GM13977 (cell line): Measurements from ENCODE around the gene XKR8.

Source experiments
- DNase-seq: peaks from one replicate; pipeline ENCODE4 v3.0.0; 2012; ENCODE audit warnings: low spot score
- in situ Hi-C: fragments of 300-500 bp; cut with MboI; formaldehyde crosslinking; loops from one replicate; pipeline ENCODE4 v1.12.0; 2022; ENCODE audit warnings: low sequenced_read_pairs, low pct_unique_long_range_greater_than_20kb, mixed read lengths, inconsistent platforms; ENCODE audit not compliant: unreplicated experiment
- TF ChIP-seq, protein P1 (sequence below): IDR thresholded peaks from 2 replicates; pipeline ENCODE4 v1.5.1; 2012; ENCODE audit warnings: mild to moderate bottlenecking, control low read depth; ENCODE audit not compliant: insufficient read depth; ENCODE audit errors: extremely low read depth, missing control alignments

Gene XKR8

GRCh38 chr1:27931759-27932158, 28.0 kb upstream of the XKR8 start:
- in situ Hi-C loops, result no loop called here
- DNase-seq, result no peak

DNA sequence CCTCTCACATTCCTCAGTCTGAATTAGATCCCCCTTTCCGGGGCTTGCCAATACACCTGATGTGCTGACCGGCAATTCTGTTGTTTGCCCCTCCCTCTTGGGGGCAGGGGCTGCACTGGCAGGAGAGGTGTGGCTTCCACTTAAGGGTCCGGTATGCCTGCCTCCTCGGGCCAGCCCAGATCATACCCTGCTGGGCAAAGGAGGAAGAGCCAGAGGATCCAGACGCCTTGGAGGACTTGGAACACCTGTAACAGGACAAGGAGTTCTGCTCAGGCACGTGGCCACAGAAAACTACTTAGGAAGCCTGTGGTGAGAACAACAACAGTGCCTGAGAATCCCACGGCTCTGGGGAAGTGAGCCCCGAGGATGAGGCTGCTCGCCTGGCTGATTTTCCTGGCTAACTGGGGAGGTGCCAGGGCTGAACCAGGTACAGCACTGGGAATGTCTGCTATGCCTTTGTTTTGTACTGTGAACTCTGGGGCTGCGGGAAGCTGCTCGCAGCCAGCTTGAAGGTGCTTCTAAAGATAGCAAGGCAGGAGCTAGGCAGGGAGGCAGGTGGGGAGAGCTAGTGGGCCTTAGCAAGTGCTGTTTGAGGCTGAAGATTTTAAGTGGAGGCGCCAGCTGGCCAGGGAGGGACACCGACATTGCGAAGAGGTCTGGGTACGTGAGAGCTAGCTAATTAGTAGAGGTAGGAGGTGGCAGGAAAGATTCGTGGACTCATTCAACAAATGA, 24.8 kb upstream of the XKR8 start, which contains the start of gene SMPDL3B:
SMPDL3B (plus strand) TSS at position 183 of the 732 bp plus-strand sequence; CDS start at position 367, 184 bp downstream.
- in situ Hi-C loops, result no loop called here
- TF ChIP-seq, protein P1, sequence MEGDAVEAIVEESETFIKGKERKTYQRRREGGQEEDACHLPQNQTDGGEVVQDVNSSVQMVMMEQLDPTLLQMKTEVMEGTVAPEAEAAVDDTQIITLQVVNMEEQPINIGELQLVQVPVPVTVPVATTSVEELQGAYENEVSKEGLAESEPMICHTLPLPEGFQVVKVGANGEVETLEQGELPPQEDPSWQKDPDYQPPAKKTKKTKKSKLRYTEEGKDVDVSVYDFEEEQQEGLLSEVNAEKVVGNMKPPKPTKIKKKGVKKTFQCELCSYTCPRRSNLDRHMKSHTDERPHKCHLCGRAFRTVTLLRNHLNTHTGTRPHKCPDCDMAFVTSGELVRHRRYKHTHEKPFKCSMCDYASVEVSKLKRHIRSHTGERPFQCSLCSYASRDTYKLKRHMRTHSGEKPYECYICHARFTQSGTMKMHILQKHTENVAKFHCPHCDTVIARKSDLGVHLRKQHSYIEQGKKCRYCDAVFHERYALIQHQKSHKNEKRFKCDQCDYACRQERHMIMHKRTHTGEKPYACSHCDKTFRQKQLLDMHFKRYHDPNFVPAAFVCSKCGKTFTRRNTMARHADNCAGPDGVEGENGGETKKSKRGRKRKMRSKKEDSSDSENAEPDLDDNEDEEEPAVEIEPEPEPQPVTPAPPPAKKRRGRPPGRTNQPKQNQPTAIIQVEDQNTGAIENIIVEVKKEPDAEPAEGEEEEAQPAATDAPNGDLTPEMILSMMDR, result no peak
- DNase-seq, result no peak

More at GRCh38 chr1:27931759-27932158, 28.0 kb upstream of the XKR8 start:
- TF ChIP-seq, protein P1, result no peak

DNA sequence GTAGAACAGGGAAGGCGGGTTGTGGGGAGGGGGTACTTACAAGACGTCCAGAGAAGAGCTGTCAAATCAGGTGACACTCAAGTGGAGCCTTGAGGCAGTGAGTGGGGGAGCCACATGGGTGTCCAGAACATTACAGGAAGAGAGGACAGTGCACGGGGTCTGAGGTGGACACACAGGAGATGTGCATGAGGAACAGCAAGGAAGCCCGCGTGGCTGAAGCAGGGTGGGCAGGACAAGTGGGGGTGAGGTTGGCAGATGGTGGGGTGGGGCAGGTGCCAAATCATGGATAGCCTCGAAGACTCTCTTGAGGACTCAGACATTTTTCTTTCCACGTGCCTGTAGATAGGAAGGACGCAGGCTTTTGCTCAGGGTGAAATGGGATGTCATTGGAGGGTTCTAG, 24.1 kb upstream of the XKR8 start:
- TF ChIP-seq, protein P1, result no peak
- in situ Hi-C loops, result no loop called here
- DNase-seq, result no peak

DNA sequence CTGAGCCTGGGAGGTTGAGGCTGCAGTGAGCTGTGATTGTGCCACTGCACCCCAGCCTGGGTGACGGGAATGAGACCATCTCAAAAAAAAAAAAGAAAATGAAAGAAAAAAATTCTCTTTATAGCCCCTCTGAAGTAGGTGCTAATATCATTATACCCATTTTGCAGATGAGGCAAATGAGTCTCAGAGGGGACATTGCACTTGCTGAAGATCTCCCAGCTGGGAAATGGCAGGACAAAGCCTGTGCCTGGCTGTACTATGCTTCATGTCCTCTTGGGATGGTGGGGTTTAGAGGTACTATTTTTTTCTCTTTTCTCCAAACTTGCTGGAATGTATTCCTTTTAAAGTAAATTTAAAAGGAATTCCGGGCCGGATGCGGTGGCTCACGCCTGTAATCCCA, 23.4 kb upstream of the XKR8 start:
- no peak for DNase-seq
- in situ Hi-C loops, result no loop called here
- TF ChIP-seq, protein P1, result no peak

- TF ChIP-seq, protein P1, result no peak
- in situ Hi-C loops, result no loop called here
Observed at GRCh38 chr1:27937524-27937836, 22.3 kb upstream of the XKR8 start.

DNA sequence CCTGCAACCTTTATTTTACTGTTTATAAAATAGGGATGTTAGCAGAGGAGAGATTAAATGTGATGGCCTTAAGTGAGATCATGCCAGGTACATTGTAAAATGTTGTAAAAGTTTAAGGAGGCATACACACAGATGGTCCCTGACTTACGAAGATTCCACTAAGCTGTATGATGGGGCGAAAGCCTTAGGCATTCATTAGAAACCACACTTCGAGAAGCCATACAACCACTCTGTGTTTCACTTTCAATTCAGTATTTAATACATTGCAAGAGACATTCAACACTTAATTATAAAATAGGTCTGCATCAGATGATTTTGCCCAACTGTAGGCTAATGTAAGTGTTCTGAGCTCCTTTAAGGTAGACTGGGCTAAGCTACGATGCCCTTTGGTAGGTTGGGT, 21.3 kb upstream of the XKR8 start:
- TF ChIP-seq, protein P1, result no peak
- in situ Hi-C loops, result no loop called here
- DNase-seq, result no peak

More at GRCh38 chr1:27937524-27937836, 22.3 kb upstream of the XKR8 start:
- no peak for DNase-seq
